NK-92 (cell line): ENCODE measurements around the gene FAM222B.
"Not testable (repeated sequence)": the region's sequence is repeated elsewhere in the genome, so short reads cannot be mapped to it uniquely, and the experiment has no call there.

Experiments used
- DNase-seq: peaks from one replicate; lab custom pipeline; 2025; ENCODE audit not compliant: unreplicated experiment; lab: John Stamatoyannopoulos, UW

The FAM222B gene

GRCh38 chr17:28729950-28730330 lies 112.7 kb downstream of the FAM222B start:
- no peak for DNase-seq

GRCh38 chr17:28728364-28729200 lies 114.0 kb downstream of the FAM222B start, which contains the start of gene NEK8:
NEK8 (plus strand) TSS chr17:28728788; CDS start chr17:28728814, 26 bp downstream.
- peak; percentile 77 for DNase-seq

- peak; percentile 41 for DNase-seq
These were observed 115.7 kb downstream of the FAM222B start for GRCh38 chr17:28726627-28727491.

- DNase-seq, result no peak
These were observed 116.4 kb downstream of the FAM222B start, which contains the start of gene TLCD1 for GRCh38 chr17:28726226-28726626. TLCD1 (minus strand) TSS chr17:28726233; CDS start chr17:28726097, 136 bp downstream.

- no peak for DNase-seq
These were observed 116.8 kb downstream of the FAM222B start for GRCh38 chr17:28725660-28726225.

- DNase-seq, result no peak
These were observed 117.4 kb downstream of the FAM222B start for GRCh38 chr17:28725166-28725659.

GRCh38 chr17:28724500-28725165 lies 118.0 kb downstream of the FAM222B start:
- DNase-seq, result no peak

GRCh38 chr17:28723836-28724499 lies 118.6 kb downstream of the FAM222B start:
- not testable (repeated sequence) for DNase-seq

GRCh38 chr17:28723159-28723835 lies 119.3 kb downstream of the FAM222B start:
- DNase-seq, result no peak

GRCh38 chr17:28722417-28723158 lies 120.0 kb downstream of the FAM222B start:
- DNase-seq, result no peak

- not testable (repeated sequence) for DNase-seq
These were observed 121.6 kb downstream of the FAM222B start for GRCh38 chr17:28720997-28721329.

- no peak for DNase-seq
These were observed 122.2 kb downstream of the FAM222B start for GRCh38 chr17:28720247-28720996.

GRCh38 chr17:28719021-28719433 lies 123.6 kb downstream of the FAM222B start:
- DNase-seq, result no peak

- DNase-seq, result no peak
These were observed 124.1 kb downstream of the FAM222B start for GRCh38 chr17:28718333-28719020.

GRCh38 chr17:28717578-28718332 lies 124.8 kb downstream of the FAM222B start, which contains the start of gene RAB34:
RAB34 (minus strand) TSS chr17:28717868; CDS start chr17:28717266, 602 bp downstream.
- no peak for DNase-seq

- DNase-seq, result no peak
These were observed 125.6 kb downstream of the FAM222B start for GRCh38 chr17:28716740-28717577.
